Measurements from ENCODE around the gene B4GALNT1. TPM values are rescaled to one million over a fixed set of nuclear protein-coding genes. Genes with fewer than 3 reads are reported as not detected.
"Not testable (repeated sequence)": the region's sequence is repeated elsewhere in the genome, so short reads cannot be mapped to it uniquely, and the experiment has no call there.

Gene B4GALNT1
- total RNA-seq (ENCODE audit: unreplicated experiment) = 83.9 TPM
- long read RNA-seq, transcript B4GALNT1-208 (6 exons, 1,967 nt) = major isoform, 7 of 29 reads
- long read RNA-seq, partial matches to known transcripts = 4 of 29 reads
- long read RNA-seq, other reads (novel, unspliced or antisense) = 14 of 29 reads

DNA sequence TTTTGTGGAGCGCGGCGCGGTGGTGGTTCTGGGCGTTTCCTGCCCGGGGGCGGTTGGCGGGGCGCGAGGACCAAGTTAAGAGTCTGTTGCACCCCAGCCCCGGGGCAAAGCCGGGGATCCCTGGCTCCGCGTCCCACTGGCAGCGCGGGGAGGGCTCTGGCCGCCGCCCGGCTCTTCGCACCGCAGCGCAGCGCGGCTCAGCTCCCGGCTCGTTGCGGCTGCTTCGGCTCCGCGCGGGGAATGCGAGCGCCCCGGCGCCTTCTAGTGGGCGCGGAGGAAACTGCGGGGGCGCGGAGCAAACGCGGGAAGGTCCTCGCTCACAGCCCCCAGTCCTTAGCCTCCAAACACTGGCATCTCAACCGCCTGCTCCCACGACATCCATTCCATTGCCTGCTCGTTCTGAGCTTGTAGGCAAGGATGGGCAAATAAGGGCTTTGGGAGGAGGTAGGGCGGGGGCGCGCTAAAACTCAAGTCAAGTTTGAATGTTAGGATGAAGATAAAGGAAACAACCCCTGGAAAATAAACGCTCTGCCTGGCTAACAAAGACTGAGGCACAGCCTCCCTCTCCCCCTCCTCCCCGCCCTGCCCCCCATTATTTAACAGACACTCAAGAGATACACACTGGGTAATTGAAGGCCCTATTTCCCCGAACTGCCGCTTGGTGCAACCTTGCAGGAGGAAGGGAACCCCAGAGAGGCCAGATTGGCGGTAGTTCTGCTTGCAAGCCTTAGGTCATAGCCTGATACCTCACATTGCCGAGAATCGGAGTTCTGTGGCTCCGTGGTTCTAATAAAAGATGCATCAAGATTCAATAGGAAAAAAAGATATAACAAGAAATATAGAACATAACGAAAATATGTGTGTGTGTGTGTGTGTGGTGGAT is at the start of gene B4GALNT1:
B4GALNT1 (minus strand) TSS at position 244 of the 883 bp plus-strand sequence. CDS start 1,069 bp downstream, outside the sequence.
- TF ChIP-seq, protein P1, sequence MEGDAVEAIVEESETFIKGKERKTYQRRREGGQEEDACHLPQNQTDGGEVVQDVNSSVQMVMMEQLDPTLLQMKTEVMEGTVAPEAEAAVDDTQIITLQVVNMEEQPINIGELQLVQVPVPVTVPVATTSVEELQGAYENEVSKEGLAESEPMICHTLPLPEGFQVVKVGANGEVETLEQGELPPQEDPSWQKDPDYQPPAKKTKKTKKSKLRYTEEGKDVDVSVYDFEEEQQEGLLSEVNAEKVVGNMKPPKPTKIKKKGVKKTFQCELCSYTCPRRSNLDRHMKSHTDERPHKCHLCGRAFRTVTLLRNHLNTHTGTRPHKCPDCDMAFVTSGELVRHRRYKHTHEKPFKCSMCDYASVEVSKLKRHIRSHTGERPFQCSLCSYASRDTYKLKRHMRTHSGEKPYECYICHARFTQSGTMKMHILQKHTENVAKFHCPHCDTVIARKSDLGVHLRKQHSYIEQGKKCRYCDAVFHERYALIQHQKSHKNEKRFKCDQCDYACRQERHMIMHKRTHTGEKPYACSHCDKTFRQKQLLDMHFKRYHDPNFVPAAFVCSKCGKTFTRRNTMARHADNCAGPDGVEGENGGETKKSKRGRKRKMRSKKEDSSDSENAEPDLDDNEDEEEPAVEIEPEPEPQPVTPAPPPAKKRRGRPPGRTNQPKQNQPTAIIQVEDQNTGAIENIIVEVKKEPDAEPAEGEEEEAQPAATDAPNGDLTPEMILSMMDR (IDR thresholded peaks at IDR 0.05; ENCODE audit: partially characterized antibody, unreplicated experiment) = peak; percentile 86
- H3K36me3 Mint-ChIP-seq (ENCODE audit: unreplicated experiment) = peaks cover 5% of the 10 kb centered on the region
- H3K4me1 Mint-ChIP-seq (ENCODE audit: low read depth, unreplicated experiment) = peaks cover 10% of the 10 kb centered on the region
- peak; percentile 87 for DNase-seq
- peak within 1 kb of the TSS; percentile 91 for H3K4me3 Mint-ChIP-seq (ENCODE audit: unreplicated experiment)
- peaks cover 32% of the 10 kb centered on the region for H3K27me3 Mint-ChIP-seq (ENCODE audit: unreplicated experiment)
- H3K27ac Mint-ChIP-seq (ENCODE audit: unreplicated experiment) = no peak within 1 kb of the TSS
- H3K9me3 Mint-ChIP-seq (ENCODE audit: unreplicated experiment) = peaks cover 9% of the 10 kb centered on the region

DNA sequence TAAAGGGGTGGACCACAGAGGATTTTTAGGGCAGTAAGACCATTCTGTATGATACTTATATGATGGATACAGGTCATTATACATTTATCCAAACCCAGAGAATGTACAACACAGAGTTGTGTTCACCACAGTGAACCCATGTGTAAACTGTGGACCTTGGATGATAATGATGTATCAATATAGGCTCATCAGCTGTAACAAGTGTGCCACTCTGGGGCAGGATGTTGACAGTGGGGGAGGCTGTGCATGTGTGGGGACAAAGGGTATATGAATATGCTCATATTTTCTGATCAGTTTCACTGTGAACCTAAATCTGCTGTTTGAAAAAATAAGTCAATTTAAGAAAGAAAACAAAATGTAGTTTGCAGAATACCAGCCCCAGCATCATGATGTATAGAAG is 46.7 kb upstream of the B4GALNT1 start:
- Mint-ChIP-seq H3K9me3 (ENCODE audit: unreplicated experiment) (peaks cover 1% of the 10 kb centered on the region), H3K27ac (ENCODE audit: unreplicated experiment) (no peak overlapping the region), H3K36me3 (ENCODE audit: unreplicated experiment) (peaks cover 5% of the 10 kb centered on the region), H3K4me1 (ENCODE audit: low read depth, unreplicated experiment) (no peaks in the 10 kb centered on the region), H3K4me3 (ENCODE audit: unreplicated experiment) (no peak overlapping the region), H3K27me3 (ENCODE audit: unreplicated experiment) (no peaks in the 10 kb centered on the region)
- DNase-seq = no peak
- TF ChIP-seq, protein P1 (IDR thresholded peaks at IDR 0.05; ENCODE audit: partially characterized antibody, unreplicated experiment) = no peak

DNA sequence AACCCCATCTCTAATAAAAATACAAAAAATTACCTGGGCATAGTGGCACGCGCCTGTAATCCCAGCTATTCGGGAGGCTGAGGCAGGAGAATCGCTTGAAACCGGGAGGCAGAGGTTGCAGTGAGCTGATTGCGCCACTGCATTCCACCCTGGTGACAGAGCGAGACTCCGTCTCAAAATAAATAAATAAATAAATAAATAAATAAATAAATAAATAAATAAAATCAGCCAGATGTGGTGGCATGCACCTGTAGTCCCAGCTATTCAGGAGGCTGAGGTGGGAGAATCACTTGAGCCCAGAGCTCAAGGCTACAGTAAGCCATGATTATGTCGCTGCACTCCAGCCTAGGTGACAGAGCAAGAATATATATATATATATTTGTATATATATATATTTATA is 44.9 kb upstream of the B4GALNT1 start:
- not testable (repeated sequence) for H3K4me3 Mint-ChIP-seq (ENCODE audit: unreplicated experiment); H3K36me3 Mint-ChIP-seq (ENCODE audit: unreplicated experiment); H3K27me3 Mint-ChIP-seq (ENCODE audit: unreplicated experiment); H3K9me3 Mint-ChIP-seq (ENCODE audit: unreplicated experiment); H3K4me1 Mint-ChIP-seq (ENCODE audit: low read depth, unreplicated experiment); DNase-seq; H3K27ac Mint-ChIP-seq (ENCODE audit: unreplicated experiment)

DNA sequence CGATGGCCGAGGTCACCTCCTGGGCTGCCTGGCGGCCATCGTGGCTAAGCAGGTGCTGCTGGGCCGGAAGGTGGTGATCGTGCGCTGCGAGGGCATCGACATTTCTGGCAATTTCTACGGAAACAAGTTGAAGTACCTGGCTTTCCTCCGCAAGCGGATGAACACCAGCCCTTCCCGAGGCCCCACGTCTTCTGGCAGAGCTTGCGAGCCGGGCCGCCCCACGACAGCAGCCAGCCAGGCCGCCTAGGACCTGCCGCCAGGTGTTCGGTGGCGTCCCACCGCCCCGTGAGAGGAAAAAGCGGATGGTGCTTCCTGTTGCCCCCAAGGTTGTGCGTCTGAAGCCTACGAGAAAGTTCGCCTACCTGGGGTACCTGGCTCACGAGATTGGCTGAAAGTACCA is 41.7 kb upstream of the B4GALNT1 start:
- peaks cover 3% of the 10 kb centered on the region for H3K27me3 Mint-ChIP-seq (ENCODE audit: unreplicated experiment)
- H3K4me1 Mint-ChIP-seq (ENCODE audit: low read depth, unreplicated experiment) = no peaks in the 10 kb centered on the region
- no peak overlapping the region for H3K4me3 Mint-ChIP-seq (ENCODE audit: unreplicated experiment)
- TF ChIP-seq, protein P1 (IDR thresholded peaks at IDR 0.05; ENCODE audit: partially characterized antibody, unreplicated experiment) = no peak
- H3K27ac Mint-ChIP-seq (ENCODE audit: unreplicated experiment) = no peak overlapping the region
- H3K36me3 Mint-ChIP-seq (ENCODE audit: unreplicated experiment) = no peaks in the 10 kb centered on the region
- DNase-seq = no peak
- peaks cover 2% of the 10 kb centered on the region for H3K9me3 Mint-ChIP-seq (ENCODE audit: unreplicated experiment)

DNA sequence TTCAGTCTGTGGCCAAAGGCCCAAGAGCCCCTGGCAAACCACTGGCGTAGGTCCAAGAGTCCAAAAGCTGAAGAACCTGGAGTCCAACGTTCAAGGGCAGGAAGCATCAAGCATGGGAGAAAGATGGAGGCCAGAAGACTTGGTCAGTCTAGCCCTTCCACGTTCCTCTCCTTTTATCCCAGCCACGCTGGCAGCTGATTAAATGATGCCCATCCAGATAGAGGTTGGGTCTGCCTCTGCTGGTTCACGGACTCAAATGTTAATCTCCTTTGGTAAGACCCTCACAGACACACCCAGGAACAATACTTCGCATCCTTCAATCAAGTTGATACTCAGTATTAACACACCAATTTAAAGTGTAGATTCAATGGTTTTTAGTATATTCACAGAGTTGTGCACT is 39.8 kb upstream of the B4GALNT1 start:
- no peak overlapping the region for H3K4me3 Mint-ChIP-seq (ENCODE audit: unreplicated experiment)
- H3K4me1 Mint-ChIP-seq (ENCODE audit: low read depth, unreplicated experiment) = no peaks in the 10 kb centered on the region
- no peaks in the 10 kb centered on the region for H3K36me3 Mint-ChIP-seq (ENCODE audit: unreplicated experiment)
- peaks cover 2% of the 10 kb centered on the region for H3K9me3 Mint-ChIP-seq (ENCODE audit: unreplicated experiment)
- DNase-seq = no peak
- H3K27me3 Mint-ChIP-seq (ENCODE audit: unreplicated experiment) = peaks cover 3% of the 10 kb centered on the region
- TF ChIP-seq, protein P1 (IDR thresholded peaks at IDR 0.05; ENCODE audit: partially characterized antibody, unreplicated experiment) = no peak
- H3K27ac Mint-ChIP-seq (ENCODE audit: unreplicated experiment) = no peak overlapping the region

DNA sequence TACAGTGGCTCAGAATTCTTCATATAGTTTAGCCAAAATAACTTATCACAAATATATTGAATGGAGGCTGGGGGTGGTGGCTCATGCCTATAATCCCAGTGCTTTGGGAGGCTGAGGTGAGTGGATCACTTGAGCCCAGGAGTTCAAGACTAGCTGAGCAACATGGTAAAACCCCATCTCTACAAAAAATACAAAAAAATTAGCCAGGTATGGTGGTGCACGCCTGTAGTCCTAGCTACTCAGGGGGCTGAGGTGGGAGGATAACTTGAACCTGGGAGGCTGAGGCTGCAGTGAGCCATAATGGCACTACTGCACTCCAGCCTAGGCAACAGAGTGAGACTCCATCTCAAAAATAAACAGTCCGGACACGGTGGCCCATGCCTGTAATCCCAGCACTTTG is 38.8 kb upstream of the B4GALNT1 start:
- not testable (repeated sequence) for H3K4me1 Mint-ChIP-seq (ENCODE audit: low read depth, unreplicated experiment); H3K27me3 Mint-ChIP-seq (ENCODE audit: unreplicated experiment); H3K4me3 Mint-ChIP-seq (ENCODE audit: unreplicated experiment); DNase-seq; H3K27ac Mint-ChIP-seq (ENCODE audit: unreplicated experiment); H3K36me3 Mint-ChIP-seq (ENCODE audit: unreplicated experiment); H3K9me3 Mint-ChIP-seq (ENCODE audit: unreplicated experiment)

DNA sequence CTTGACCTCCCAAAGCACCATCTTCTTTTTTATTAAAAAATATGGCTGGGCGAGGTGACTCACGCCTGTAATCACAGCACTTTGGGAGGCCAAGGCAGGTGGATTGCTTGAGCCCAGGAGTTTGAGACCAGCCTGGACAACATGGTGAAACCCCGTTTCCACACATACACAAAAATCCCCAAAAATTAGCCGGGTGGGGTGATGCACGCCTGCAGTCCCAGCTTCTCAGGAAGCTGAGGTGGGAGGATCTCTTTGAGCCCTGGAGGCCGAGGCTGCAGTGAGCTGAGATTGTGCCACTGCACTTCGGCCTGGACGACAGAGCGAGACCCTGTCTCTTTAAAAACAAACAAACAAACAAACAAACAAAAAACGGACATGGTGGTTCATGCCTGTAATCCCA is 36.7 kb upstream of the B4GALNT1 start:
- H3K4me1 Mint-ChIP-seq (ENCODE audit: low read depth, unreplicated experiment); H3K27ac Mint-ChIP-seq (ENCODE audit: unreplicated experiment); H3K4me3 Mint-ChIP-seq (ENCODE audit: unreplicated experiment); H3K9me3 Mint-ChIP-seq (ENCODE audit: unreplicated experiment); DNase-seq; H3K27me3 Mint-ChIP-seq (ENCODE audit: unreplicated experiment): not testable (repeated sequence)
- H3K36me3 Mint-ChIP-seq (ENCODE audit: unreplicated experiment) = peaks cover 11% of the 10 kb centered on the region

All from glutamatergic neuron (in vitro differentiated cells).